AG04450 (cell line): Measurements from ENCODE around the gene KIFC3. TPM values are rescaled to one million over a fixed set of nuclear protein-coding genes. Genes with fewer than 3 reads are reported as not detected.

Source experiments
- CTCF ChIA-PET: fragments of 300-600, 350-600 bp; formaldehyde crosslinking; extraction: SDS; loops from one replicate; lab custom pipeline; 2022; ENCODE audit warnings: antibody characterized with exemption, inconsistent platforms; lab: Charles Lee
- POLR2A ChIA-PET: fragments of 350-600 bp; formaldehyde crosslinking; extraction: SDS; loops from one replicate; lab custom pipeline; 2021; ENCODE audit warnings: antibody characterized with exemption, inconsistent platforms; lab: Yijun Ruan, JAX
- DNase-seq: peaks from one replicate; pipeline ENCODE4 v3.0.0-alpha.2; 2011; ENCODE audit warnings: low read depth, low spot score
- H3K27ac ChIP-seq: one replicate; pipeline ENCODE4 v1.5.1; 2012; ENCODE audit warnings: low read depth, low read length, control low read depth
- H3K27me3 ChIP-seq: one replicate; pipeline ENCODE4 v1.6.0; 2012; ENCODE audit warnings: low read length; ENCODE audit not compliant: control insufficient read depth, insufficient read depth
- H3K4me3 ChIP-seq: 2 replicates; pipeline ENCODE4 v1.5.1; 2011; ENCODE audit warnings: mild to moderate bottlenecking, low read depth, low read length, control low read depth
- H3K9me3 ChIP-seq: 2 replicates; pipeline ENCODE4 v1.5.1; 2012; ENCODE audit warnings: low read length; ENCODE audit not compliant: control insufficient read depth, insufficient read depth
- CTCF ChIP-seq: IDR thresholded peaks from 2 replicates; pipeline ENCODE4 v1.5.1; 2011; ENCODE audit warnings: low read depth, low read length, control low read depth, inconsistent platforms
- polyA plus RNA-seq: library from polyadenylated mRNA; depleted of rRNA; stranded (reverse); fragments of >200 nt; gene quantifications from 2 replicates; pipeline ENCODE4 v1.2.3, GENCODE V29; 2011

Gene KIFC3
- polyA plus RNA-seq, 1 experiment, result 24.4 TPM

- ChIA-PET POLR2A (no interaction called here), CTCF (no interaction called here)
- no peak for TF ChIP-seq CTCF
- no peak overlapping the region for H3K27ac ChIP-seq
- no peaks in the 10 kb centered on the region for H3K27me3 ChIP-seq
- no peak overlapping the region for H3K4me3 ChIP-seq
- no peaks in the 10 kb centered on the region; the same call in 1 of the 2 replicates for H3K9me3 ChIP-seq
- no peak for DNase-seq
These were observed 41.0 kb downstream of the KIFC3 start for GRCh38 chr16:57761301-57761700.

GRCh38 chr16:57760357-57761160 lies 41.7 kb downstream of the KIFC3 start:
- DNase-seq, result no peak
- Histone ChIP-seq H3K27me3 (no peaks in the 10 kb centered on the region), H3K4me3 (no peak overlapping the region), H3K9me3 (no peaks in the 10 kb centered on the region; the same call in 1 of the 2 replicates), H3K27ac (no peak overlapping the region)
- ChIA-PET POLR2A (no interaction called here), CTCF (interaction anchor here (1.0 to 1.2 kb wide), 2 partner anchors 103 to 146 kb away, joined by 4 to 8 read pairs; no protein-coding TSS in a partner anchor)
- no peak for TF ChIP-seq CTCF

- Histone ChIP-seq H3K9me3 (no peaks in the 10 kb centered on the region; the same call in 1 of the 2 replicates), H3K27ac (no peak overlapping the region), H3K27me3 (no peaks in the 10 kb centered on the region), H3K4me3 (no peak overlapping the region)
- DNase-seq, result no peak
- POLR2A ChIA-PET, result no interaction called here
- CTCF ChIA-PET, result interaction anchor here (1.0 to 1.2 kb wide), 2 partner anchors 104 to 147 kb away, joined by 4 to 8 read pairs; no protein-coding TSS in a partner anchor
- no peak for TF ChIP-seq CTCF
These were observed 42.5 kb downstream of the KIFC3 start for GRCh38 chr16:57759541-57760356.

GRCh38 chr16:57759131-57759530 lies 43.2 kb downstream of the KIFC3 start:
- ChIA-PET CTCF (interaction anchor here (4.6 kb wide), 1 partner anchor 104 kb away, joined by 46 read pairs; no protein-coding TSS in a partner anchor), POLR2A (no interaction called here)
- TF ChIP-seq CTCF, result no peak
- Histone ChIP-seq H3K4me3 (no peak overlapping the region), H3K27ac (no peak overlapping the region), H3K27me3 (no peaks in the 10 kb centered on the region), H3K9me3 (no peaks in the 10 kb centered on the region; the same call in 1 of the 2 replicates)
- DNase-seq, result no peak
